NCI-H2029 treated with DMSO at 0.1 percent for 48 hours (cell line): ENCODE results near the gene TADA1.
"Not testable (repeated sequence)": the region's sequence is repeated elsewhere in the genome, so short reads cannot be mapped to it uniquely, and the experiment has no call there.

Experiments used
- DNase-seq: peaks from one replicate; lab custom pipeline; 2025; lab: John Stamatoyannopoulos, UW

TADA1 gene

GRCh38 chr1:166843769-166844596 lies 32.1 kb downstream of the TADA1 start:
- DNase-seq = no peak

GRCh38 chr1:166843322-166843721 lies 32.7 kb downstream of the TADA1 start:
- DNase-seq = no peak

DNA sequence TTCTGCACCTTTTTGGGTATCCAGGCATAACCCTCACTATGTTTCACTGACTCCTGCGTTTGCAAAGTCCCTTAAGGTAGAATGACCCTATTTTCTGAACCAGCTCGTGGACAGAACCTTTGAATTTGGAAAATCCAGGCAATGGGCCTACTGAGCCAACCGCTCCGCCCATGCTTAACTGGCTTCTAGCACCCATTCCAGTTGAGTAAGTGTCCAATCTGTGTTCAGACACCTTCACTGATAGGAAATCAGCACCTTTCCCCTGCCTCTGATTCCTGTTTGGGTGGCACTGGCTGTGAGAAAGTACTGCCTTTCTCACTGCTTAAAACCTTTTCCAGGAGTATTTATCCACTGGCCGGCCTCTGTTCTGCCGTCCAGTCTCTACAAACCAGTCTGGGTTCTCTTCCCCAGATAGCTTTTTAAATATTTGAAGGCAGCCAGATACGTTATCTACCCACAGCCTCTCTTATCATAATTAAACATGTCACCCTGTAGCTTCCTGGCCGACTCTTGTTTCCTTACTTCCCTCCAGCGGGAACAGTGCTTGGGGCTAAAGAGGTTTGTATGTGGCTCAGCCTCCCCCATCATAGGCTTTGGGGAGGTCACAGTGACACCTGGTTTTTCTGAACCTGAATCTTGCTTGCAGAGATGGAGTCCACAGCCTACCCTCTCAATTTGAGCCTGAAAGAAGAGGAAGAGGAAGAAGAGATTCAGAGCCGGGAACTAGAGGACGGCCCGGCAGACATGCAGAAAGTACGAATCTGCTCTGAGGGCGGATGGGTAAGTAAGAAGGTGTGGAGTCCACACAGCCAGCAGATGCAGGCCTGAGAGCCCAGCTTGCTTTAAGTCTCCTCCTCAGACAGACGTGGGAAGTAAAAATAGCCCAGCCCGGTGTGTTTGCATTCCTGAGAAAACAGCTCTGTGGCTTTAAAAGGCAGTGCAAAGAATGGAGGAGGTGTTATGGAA lies 35.5 kb downstream of the TADA1 start:
- no peak for DNase-seq

DNA sequence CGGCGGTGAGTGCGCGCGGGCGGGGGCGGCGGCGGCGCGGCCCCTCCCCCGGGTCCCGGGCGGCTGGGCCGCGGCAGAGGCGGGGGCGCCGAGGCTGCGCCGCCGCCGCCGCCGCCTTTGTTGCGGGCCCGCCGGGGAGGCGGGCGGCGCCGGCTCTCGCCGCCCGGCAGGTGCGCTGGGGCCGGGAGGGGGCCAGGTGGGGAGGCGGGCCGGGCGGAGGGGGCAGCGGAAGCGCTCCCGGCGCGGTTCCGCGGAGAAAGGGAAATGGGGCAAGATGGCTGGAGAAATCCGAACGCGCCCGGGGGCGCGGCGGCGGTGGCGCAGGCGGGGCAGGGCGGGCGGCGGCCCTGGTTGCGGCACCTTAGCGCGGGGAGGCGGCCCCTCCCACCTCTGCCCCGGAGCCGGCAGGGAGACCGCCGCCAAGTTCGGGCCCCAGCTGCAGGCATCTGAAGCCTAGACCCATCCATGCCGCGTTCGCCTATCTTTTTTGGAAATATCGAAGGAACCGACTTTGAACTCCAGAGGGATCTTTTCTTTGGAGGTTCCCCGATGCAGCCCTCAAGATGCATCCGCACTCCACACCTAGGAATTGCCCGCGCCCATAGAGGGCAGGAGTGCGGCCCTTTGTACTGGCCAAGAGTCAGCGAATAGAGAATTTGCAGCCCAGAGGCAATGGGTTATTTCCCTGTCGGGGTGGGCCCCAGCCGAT lies 36.3 kb downstream of the TADA1 start:
- DNase-seq = no peak

DNA sequence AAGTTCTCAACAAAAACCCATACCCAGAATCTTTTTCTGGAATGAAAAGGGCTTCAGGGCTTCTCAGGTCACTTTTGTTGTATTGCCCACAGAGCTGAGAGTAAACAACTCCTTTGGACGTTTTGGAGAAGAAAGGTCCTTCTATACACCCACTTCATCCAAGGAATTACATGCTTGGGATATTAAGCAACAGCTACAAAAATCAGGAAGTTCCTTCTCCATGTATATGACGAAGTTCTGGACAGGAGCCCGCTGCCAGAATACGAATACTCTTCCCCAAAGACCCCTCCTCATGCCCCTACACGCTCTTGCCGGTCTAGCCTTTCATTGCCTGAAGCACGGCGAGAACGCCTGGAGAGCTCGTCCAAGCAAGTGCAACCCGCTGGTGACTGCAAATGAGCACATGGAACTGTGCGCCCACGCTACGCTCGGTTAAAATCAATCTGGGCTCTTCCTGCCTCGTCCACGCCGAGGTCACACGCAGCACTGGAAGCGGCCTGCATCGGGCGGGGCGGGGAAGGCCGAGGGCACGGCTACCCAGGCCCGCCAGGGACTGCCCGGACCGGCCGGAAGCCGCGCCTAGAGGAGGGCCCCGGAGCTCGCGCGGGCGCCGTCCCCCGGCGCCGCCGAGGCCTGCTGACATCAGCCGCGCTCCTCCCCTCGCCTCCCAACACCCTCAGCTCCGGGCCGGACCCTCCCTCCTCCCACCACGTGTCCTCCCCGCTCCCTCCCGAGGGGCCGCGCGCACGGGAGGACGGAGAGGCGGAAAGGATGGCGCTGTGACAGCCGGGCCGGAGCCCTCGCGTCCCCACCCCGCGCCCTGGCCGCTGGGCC lies 37.1 kb downstream of the TADA1 start, which contains the start of gene POGK:
POGK (plus strand) TSS at position 710 of the 834 bp plus-strand sequence. CDS start 1,482 bp downstream, outside the sequence.
- peak; percentile 15 for DNase-seq

- DNase-seq = no peak
These were observed 39.3 kb downstream of the TADA1 start for GRCh38 chr1:166836733-166837132.

- not testable (repeated sequence) for DNase-seq
These were observed 46.3 kb downstream of the TADA1 start for GRCh38 chr1:166829762-166830161.

DNA sequence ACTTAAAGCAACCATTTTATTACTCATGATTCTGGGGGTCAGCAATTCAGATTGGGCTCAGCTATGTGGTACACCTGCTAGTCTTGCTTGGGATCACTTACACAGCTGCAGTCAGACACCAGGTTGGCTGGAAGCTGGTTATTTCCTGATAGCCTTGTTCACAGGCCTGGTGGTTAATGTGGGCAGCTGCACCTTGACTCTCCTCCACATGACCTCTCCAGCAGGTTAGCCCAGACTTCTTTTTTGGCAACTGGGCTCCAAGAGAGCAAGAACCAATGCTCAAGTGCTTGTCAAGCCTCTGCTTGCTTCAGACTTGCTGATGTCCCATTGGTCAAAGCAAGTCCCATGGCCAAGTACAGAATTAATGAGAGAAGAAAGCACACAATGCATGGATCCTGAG lies 48.6 kb downstream of the TADA1 start:
- DNase-seq = no peak

- no peak for DNase-seq
These were observed 53.7 kb downstream of the TADA1 start for GRCh38 chr1:166822385-166822784.

DNA sequence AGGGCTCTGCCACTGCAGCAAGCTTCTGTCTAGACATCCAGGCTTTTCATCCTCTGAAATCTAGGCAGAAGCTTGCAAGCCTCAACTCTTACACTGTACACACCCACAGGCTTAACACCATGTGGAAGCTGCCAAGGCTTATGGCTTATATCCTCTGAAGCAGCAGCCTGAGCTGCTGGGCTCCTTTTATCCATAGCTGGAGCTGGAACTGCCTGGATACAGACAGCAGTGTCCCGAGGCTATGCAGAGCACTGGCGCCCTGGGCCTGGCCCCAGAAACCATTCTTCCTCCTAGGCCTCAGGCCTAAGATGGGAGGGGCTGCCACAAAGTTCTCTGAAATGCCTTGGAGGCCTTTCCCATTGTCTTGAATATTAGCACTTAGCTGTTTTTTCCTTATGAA lies 56.1 kb downstream of the TADA1 start:
- no peak for DNase-seq

DNA sequence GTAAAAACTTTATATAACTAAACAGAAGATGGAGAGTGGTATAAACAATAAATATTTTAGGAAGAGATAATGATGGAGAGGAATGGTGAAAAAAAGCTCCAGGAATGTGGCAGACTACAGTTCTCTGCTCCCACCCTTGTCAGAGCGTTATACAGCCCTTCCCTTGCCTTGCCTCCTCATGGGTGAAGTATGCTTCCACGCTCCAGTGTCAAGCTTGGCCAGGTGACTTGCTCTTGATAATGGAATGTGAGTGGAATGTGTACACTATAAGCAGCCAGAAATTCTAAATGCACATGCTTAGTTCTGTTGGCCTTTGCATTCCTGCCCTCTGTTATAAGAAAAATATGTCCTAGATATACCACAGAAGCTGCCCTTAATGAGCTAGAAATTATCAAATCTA lies 61.5 kb downstream of the TADA1 start:
- DNase-seq = no peak

GRCh38 chr1:166813508-166814223 lies 62.4 kb downstream of the TADA1 start:
- no peak for DNase-seq

DNA sequence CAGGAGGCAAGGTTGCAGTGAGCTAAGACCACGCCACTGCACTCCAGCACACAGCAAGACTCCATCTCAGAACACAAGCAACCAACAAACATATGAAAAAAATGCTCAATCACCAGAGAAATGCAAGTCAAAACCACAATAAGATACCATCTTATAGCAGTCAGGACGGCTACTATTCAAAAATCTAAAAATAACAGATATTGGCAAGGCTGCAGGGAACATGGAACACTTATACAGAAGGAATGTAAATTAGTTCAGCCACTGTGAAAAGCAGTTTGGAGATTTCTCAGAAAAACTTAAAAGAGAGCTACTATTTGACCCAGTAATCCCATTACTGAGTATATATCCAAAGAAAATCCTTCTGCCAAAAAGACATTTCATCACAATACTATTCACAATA lies 64.4 kb downstream of the TADA1 start:
- DNase-seq = no peak

GRCh38 chr1:166808952-166809351 lies 67.1 kb downstream of the TADA1 start:
- no peak for DNase-seq
